Smooth muscle cell (in vitro differentiated cells): ENCODE measurements around the gene TRAPPC5. TPM values are rescaled to one million over a fixed set of nuclear protein-coding genes. Genes with fewer than 3 reads are reported as not detected.

Source experiments
- DNase-seq: peaks from one replicate; lab custom pipeline; 2025; ENCODE audit not compliant: unreplicated experiment; lab: John Stamatoyannopoulos, UW
- H2AFZ ChIP-seq: fragments of 200-600 bp; sonication (generic); 2 replicates; pipeline ENCODE4 v1.6.0; 2016; ENCODE audit warnings: antibody characterized with exemption, low read depth, mild to moderate bottlenecking
- H3F3A ChIP-seq: fragments of 200-600 bp; sonication (generic); 2 replicates; pipeline ENCODE4 v1.6.0; 2017; ENCODE audit warnings: antibody characterized with exemption, low read depth
- H3K27ac ChIP-seq: fragments of 200-600 bp; sonication (generic); 2 replicates; pipeline ENCODE4 v1.5.1; 2016; ENCODE audit warnings: low read depth, mild to moderate bottlenecking
- H3K27me3 ChIP-seq: fragments of 200-600 bp; sonication (generic); 2 replicates; pipeline ENCODE4 v1.6.1; 2016; ENCODE audit warnings: low read depth, mild to moderate bottlenecking
- H3K36me3 ChIP-seq: fragments of 200-600 bp; sonication (generic); 2 replicates; pipeline ENCODE4 v1.5.1; 2016; ENCODE audit warnings: low read depth
- H3K4me1 ChIP-seq: fragments of 200-600 bp; sonication (generic); 2 replicates; pipeline ENCODE4 v1.5.1; 2016; ENCODE audit warnings: low read depth
- H3K4me2 ChIP-seq: fragments of 200-600 bp; sonication (generic); 2 replicates; pipeline ENCODE4 v1.6.0; 2016; ENCODE audit warnings: mild to moderate bottlenecking
- H3K4me3 ChIP-seq: fragments of 200-600 bp; sonication (generic); 2 replicates; pipeline ENCODE4 v1.5.1; 2016; ENCODE audit warnings: mild to moderate bottlenecking
- H3K79me2 ChIP-seq: fragments of 200-600 bp; sonication (generic); 2 replicates; pipeline ENCODE4 v1.6.0; 2016; ENCODE audit warnings: low read depth, mild to moderate bottlenecking
- H3K9ac ChIP-seq: fragments of 200-600 bp; sonication (generic); 2 replicates; pipeline ENCODE4 v1.6.0; 2016; ENCODE audit warnings: low read depth
- H3K9me3 ChIP-seq: fragments of 200-600 bp; sonication (generic); replicated peaks from 2 replicates; pipeline ENCODE4 v1.5.1; 2016; ENCODE audit warnings: low read depth
- H4K20me1 ChIP-seq: fragments of 200-600 bp; sonication (generic); 2 replicates; pipeline ENCODE4 v1.6.0; 2016; ENCODE audit warnings: low read depth
- CTCF ChIP-seq: fragments of 200-600 bp; sonication (generic); IDR thresholded peaks from 2 replicates; pipeline ENCODE4 v1.5.1; 2017; ENCODE audit warnings: borderline replicate concordance, mild to moderate bottlenecking, antibody characterized with exemption; ENCODE audit not compliant: insufficient read depth, poor library complexity, severe bottlenecking
- WGBS: methylation state at CpG from one replicate; pipeline ENCODE4 v1.1.7; 2016; ENCODE audit warnings: low lambda C conversion rate; 5-methylcytosine and 5-hydroxymethylcytosine counted together
- polyA plus RNA-seq: library from polyadenylated mRNA; unstranded; fragments of >200 nt; fragmentation: Nextera tagmentation; extraction: Ambion mirVana; gene quantifications from 2 replicates; pipeline ENCODE4 v1.2.1, GENCODE V29; 2016
- total RNA-seq: library from RNA; depleted of rRNA; stranded (reverse); fragments of >200 nt; gene quantifications from 2 replicates; pipeline ENCODE4 v1.2.3, GENCODE V29; 2014

TRAPPC5 gene
- total and polyA plus RNA-seq, 2 experiments from 2014 or later, result 61.8 to 166 TPM

- TF ChIP-seq CTCF, result no peak
Observed at GRCh38 chr19:7699003-7699402, 18.4 kb downstream of the TRAPPC5 start.

GRCh38 chr19:7699417-7700401, 19.1 kb downstream of the TRAPPC5 start:
- WGBS, result 77% methylated on average over 15 of the region's 15 CpGs
- Histone ChIP-seq H2AFZ (no peak overlapping the region), H3K79me2 (no peaks in the 10 kb centered on the region), H3K36me3 (no peaks in the 10 kb centered on the region), H3K4me3 (no peak overlapping the region), H3K27me3 (peaks cover 12% of the 10 kb centered on the region), H3K27ac (no peak overlapping the region), H3K4me2 (no peak overlapping the region), H3K4me1 (no peaks in the 10 kb centered on the region), H3K9ac (no peak overlapping the region), H3F3A (no peaks in the 10 kb centered on the region), H4K20me1 (no peaks in the 10 kb centered on the region), H3K9me3 (no peaks in the 10 kb centered on the region)
- no peak for TF ChIP-seq CTCF
- no peak for DNase-seq

More at GRCh38 chr19:7699003-7699402, 18.4 kb downstream of the TRAPPC5 start:
- Histone ChIP-seq H3K36me3 (no peaks in the 10 kb centered on the region), H3K27ac (no peak overlapping the region), H3K79me2 (no peaks in the 10 kb centered on the region), H3K4me1 (no peaks in the 10 kb centered on the region), H3K4me3 (no peak overlapping the region), H3K9ac (no peak overlapping the region), H2AFZ (no peak overlapping the region), H3K9me3 (no peaks in the 10 kb centered on the region), H3K4me2 (no peak overlapping the region), H3K27me3 (peaks cover 12% of the 10 kb centered on the region), H4K20me1 (no peaks in the 10 kb centered on the region), H3F3A (no peaks in the 10 kb centered on the region)
- 63% methylated on average over 2 of the region's 2 CpGs for WGBS
- DNase-seq, result no peak

GRCh38 chr19:7701049-7701653, 20.5 kb downstream of the TRAPPC5 start:
- Histone ChIP-seq H3K4me3 (no peak overlapping the region), H3K4me2 (no peak overlapping the region), H3K9ac (no peak overlapping the region), H3F3A (no peaks in the 10 kb centered on the region), H4K20me1 (no peaks in the 10 kb centered on the region), H3K4me1 (no peaks in the 10 kb centered on the region), H3K27ac (no peak overlapping the region), H3K27me3 (peaks cover 12% of the 10 kb centered on the region), H2AFZ (no peak overlapping the region), H3K36me3 (no peaks in the 10 kb centered on the region), H3K9me3 (no peaks in the 10 kb centered on the region), H3K79me2 (no peaks in the 10 kb centered on the region)
- WGBS, result 94% methylated on average over 12 of the region's 12 CpGs
- DNase-seq, result no peak
- TF ChIP-seq CTCF, result no peak
